Ectodermal cell (in vitro differentiated cells): ENCODE measurements around the gene KAZN. TPM values are rescaled to one million over a fixed set of nuclear protein-coding genes. Genes with fewer than 3 reads are reported as not detected.

ENCODE experiments used
- H3K27ac ChIP-seq: 2 replicates; pipeline ENCODE4 v1.7.0; 2013; ENCODE audit warnings: mild to moderate bottlenecking, low read depth, low read length; ENCODE audit not compliant: insufficient read depth, poor library complexity, severe bottlenecking
- H3K27me3 ChIP-seq: 2 replicates; pipeline ENCODE4 v1.7.0; 2013; ENCODE audit warnings: mild to moderate bottlenecking, low read length; ENCODE audit not compliant: insufficient read depth, control insufficient read depth, poor library complexity, severe bottlenecking
- H3K36me3 ChIP-seq: one replicate; pipeline ENCODE4 v1.7.0; 2013; ENCODE audit warnings: low read length; ENCODE audit not compliant: control insufficient read depth, insufficient read depth
- H3K4me1 ChIP-seq: one replicate; pipeline ENCODE4 v1.7.0; 2013; ENCODE audit warnings: low read length; ENCODE audit not compliant: control insufficient read depth, insufficient read depth
- H3K4me3 ChIP-seq: 2 replicates; pipeline ENCODE4 v1.7.0; 2013; ENCODE audit warnings: low read depth, low read length, control low read depth; ENCODE audit not compliant: insufficient read depth
- H3K9me3 ChIP-seq: 2 replicates; pipeline ENCODE4 v1.7.0; 2013; ENCODE audit warnings: mild to moderate bottlenecking, low read length, moderate library complexity; ENCODE audit not compliant: control insufficient read depth
- WGBS, 2 experiments: methylation state at CpG; one replicate each; pipeline ENCODE4 v1.1.7; 2013; ENCODE audit warnings: missing lambda C conversion rate in 2 of 2; 5-methylcytosine and 5-hydroxymethylcytosine counted together
- polyA plus RNA-seq, 4 experiments: library from polyadenylated mRNA; stranded (reverse); fragments of 50-300 nt; gene quantifications; one replicate each; pipeline ENCODE4 v1.2.3, GENCODE V29; 2013

KAZN gene
- 16.8 TPM for polyA plus RNA-seq (2013, experiment 1 of 4)
- 14.1 TPM for polyA plus RNA-seq (2013, experiment 2 of 4)
- polyA plus RNA-seq (2013, experiment 3 of 4) = 12.3 TPM
- 14.8 TPM for polyA plus RNA-seq (2013, experiment 4 of 4)

DNA sequence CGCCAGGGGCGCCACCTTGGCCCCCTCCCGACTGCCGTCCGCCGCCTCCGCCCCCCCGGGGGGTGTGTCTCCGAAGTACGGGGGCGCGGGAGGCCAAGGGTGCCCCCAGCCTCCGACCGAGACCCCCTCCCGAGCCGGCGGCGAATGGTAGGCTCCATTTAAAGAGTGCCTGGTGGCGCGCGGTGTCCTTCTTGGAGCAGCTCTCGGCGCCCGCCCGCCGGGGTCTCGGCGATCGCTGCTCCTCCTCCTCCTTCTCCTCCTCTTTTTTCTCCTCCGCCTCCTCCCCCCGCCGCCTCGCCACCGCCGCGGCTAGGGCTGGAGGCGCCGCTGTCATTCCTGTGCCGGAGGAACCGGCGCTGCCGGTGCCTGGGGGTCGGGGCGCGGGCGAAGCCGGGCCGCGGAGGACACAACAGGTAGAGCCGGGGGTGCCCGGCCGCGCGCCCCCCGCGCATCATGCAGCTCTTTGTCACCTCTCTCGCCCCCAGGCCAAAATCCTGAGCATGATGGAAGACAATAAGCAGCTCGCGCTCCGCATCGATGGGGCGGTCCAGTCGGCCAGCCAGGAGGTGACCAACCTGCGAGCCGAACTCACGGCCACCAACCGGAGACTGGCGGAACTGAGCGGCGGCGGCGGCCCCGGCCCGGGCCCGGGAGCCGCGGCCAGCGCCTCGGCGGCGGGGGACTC lies at the start of gene KAZN:
KAZN (plus strand) TSS at position 188 of the 685 bp plus-strand sequence.
- Histone ChIP-seq H3K4me3 (peak within 1 kb of the TSS; percentile 74), H3K27ac (peak within 1 kb of the TSS; percentile 94), H3K36me3 (no peaks in the 10 kb centered on the region), H3K4me1 (peaks cover 36% of the 10 kb centered on the region), H3K9me3 (no peaks in the 10 kb centered on the region), H3K27me3 (no peaks in the 10 kb centered on the region)
- WGBS, 2 experiments = 0% methylated on average over 81 of the region's 81 CpGs

- Histone ChIP-seq H3K9me3 (no peaks in the 10 kb centered on the region), H3K4me3 (no peak overlapping the region), H3K27ac (no peak overlapping the region), H3K4me1 (no peaks in the 10 kb centered on the region), H3K36me3 (no peaks in the 10 kb centered on the region), H3K27me3 (no peaks in the 10 kb centered on the region)
- 74 to 83% methylated on average over 3 of the region's 3 CpGs for WGBS, 2 experiments
These were observed 48.4 kb upstream of the KAZN start for GRCh38 chr1:14549897-14550620.

DNA sequence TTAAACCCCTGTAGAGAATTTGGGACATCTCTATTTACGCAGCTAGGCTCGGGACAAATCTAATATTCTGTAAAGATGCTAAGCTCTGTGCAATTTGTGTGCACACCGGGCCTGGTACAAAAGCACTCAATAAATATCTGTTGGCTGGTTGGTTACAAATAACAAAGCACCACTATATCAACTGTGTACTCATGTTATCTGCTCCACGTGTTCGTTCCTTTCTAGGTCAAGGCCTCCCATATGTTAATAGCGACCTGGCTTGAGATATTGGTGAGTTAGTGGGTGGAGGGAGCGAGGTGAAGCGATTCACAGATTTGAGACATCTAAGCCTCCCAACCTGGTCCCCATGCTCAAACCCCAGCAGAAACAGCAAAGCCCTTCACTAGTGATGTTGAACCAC lies 47.1 kb upstream of the KAZN start:
- no peak overlapping the region for H3K27ac ChIP-seq
- WGBS, 2 experiments = 89 to 96% methylated on average over 7 to 8 of the region's 8 CpGs
- H3K9me3 ChIP-seq = no peaks in the 10 kb centered on the region
- H3K36me3 ChIP-seq = no peaks in the 10 kb centered on the region
- no peaks in the 10 kb centered on the region for H3K4me1 ChIP-seq
- H3K27me3 ChIP-seq = no peaks in the 10 kb centered on the region
- H3K4me3 ChIP-seq = no peak overlapping the region

DNA sequence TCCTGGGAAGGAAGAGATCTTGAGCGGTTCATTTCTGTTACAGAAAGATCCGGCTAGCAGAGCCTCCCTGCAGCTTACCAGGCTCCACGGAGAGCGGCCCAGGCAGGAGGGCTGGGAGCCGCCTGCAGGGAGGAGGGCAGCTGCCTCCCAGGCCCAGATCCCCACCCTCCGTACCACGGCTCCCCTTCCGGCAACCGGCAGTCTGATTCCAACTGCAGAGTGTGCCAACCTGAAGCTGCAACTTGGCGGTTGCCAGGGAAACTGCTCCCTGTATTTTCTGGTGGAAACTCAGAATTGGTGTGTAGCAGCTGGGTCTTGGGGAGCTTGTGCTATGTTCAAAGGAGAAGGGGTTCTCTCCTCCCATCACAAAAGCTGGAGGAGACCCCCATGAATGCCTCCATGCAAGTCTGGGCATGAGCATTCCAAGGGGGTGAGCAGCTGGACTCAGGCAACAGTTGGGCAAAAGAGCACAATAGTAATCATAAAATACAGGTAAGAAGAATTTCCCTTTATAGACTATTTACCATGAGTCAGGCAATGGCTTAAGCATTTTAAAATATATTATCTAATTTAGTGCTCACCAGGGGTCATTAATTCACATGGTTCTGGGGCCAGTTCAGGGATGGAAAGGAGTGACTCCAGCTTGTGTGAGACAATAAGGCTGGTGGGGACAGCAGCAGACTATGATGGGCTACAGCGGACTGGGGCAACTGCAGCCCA lies 46.1 kb upstream of the KAZN start:
- Histone ChIP-seq H3K9me3 (no peaks in the 10 kb centered on the region), H3K4me1 (no peaks in the 10 kb centered on the region), H3K27ac (no peak overlapping the region), H3K36me3 (no peaks in the 10 kb centered on the region), H3K27me3 (no peaks in the 10 kb centered on the region), H3K4me3 (no peak overlapping the region)
- 65 to 73% methylated on average over 11 of the region's 11 CpGs for WGBS, 2 experiments

DNA sequence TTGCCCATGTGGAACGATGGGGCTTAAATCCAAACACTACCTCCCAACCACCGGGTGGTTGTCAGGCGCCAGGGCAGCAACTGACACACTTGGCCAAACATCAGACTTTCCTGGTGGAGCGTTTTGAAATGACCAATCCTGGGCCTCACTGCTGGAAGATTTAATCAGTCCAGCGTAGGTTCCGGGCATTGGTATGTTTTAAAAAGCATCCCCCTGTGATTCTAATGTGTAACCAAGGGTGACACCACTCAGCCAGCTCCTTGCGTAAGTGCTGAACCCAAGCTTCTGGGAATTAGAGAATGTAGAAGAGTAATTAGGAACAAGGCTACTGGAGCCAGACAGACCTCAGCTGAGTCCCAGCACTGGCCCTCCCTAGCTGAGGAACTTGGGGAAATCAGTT lies 44.8 kb upstream of the KAZN start:
- H3K4me3 ChIP-seq = no peak overlapping the region
- 92 to 95% methylated on average over 7 of the region's 7 CpGs for WGBS, 2 experiments
- no peaks in the 10 kb centered on the region for H3K36me3 ChIP-seq
- no peaks in the 10 kb centered on the region for H3K9me3 ChIP-seq
- H3K27me3 ChIP-seq = no peaks in the 10 kb centered on the region
- no peak overlapping the region for H3K27ac ChIP-seq
- H3K4me1 ChIP-seq = no peaks in the 10 kb centered on the region

- WGBS, 2 experiments = 82 to 89% methylated on average over 2 of the region's 2 CpGs
- H3K36me3 ChIP-seq = no peaks in the 10 kb centered on the region
- H3K9me3 ChIP-seq = no peaks in the 10 kb centered on the region
- no peak overlapping the region for H3K4me3 ChIP-seq
- no peaks in the 10 kb centered on the region for H3K27me3 ChIP-seq
- H3K4me1 ChIP-seq = no peaks in the 10 kb centered on the region
- H3K27ac ChIP-seq = no peak overlapping the region
These were observed 43.4 kb upstream of the KAZN start for GRCh38 chr1:14555091-14555490.

- Histone ChIP-seq H3K4me3 (no peak overlapping the region), H3K27me3 (no peaks in the 10 kb centered on the region), H3K27ac (no peak overlapping the region), H3K36me3 (no peaks in the 10 kb centered on the region), H3K9me3 (no peaks in the 10 kb centered on the region), H3K4me1 (no peaks in the 10 kb centered on the region)
- WGBS, 2 experiments = 95% methylated on average over 8 of the region's 8 CpGs
These were observed 37.3 kb upstream of the KAZN start for GRCh38 chr1:14561014-14561693.

- no peaks in the 10 kb centered on the region for H3K36me3 ChIP-seq
- H3K4me3 ChIP-seq = no peak overlapping the region
- no peaks in the 10 kb centered on the region for H3K27me3 ChIP-seq
- H3K9me3 ChIP-seq = no peaks in the 10 kb centered on the region
- WGBS, 2 experiments = 46 to 50% methylated on average over 2 of the region's 2 CpGs
- no peaks in the 10 kb centered on the region for H3K4me1 ChIP-seq
- no peak overlapping the region for H3K27ac ChIP-seq
These were observed 33.4 kb upstream of the KAZN start for GRCh38 chr1:14565090-14565489.

DNA sequence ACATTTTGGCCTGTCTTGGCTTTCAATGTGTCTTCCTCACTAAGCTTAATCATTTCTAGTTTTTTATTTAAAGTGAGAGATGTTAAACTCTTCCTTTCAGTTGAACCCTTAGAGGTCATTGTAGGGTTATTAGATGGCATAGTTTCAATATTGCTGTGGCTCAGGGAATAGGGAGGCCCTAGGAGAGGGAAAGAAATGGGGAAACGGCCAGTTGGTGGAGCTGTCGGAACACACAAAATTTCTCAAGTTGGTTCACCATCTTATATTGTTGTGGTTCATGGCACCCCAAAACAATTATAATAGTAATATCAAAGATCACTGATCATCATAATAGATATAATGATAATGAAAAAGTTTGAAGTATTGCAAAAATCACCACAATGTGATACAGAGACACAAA lies 31.4 kb upstream of the KAZN start:
- no peak overlapping the region for H3K4me3 ChIP-seq
- H3K36me3 ChIP-seq = no peaks in the 10 kb centered on the region
- WGBS, 2 experiments = 80 to 83% methylated on average over 2 of the region's 2 CpGs
- H3K27me3 ChIP-seq = no peaks in the 10 kb centered on the region
- peaks cover 2% of the 10 kb centered on the region for H3K4me1 ChIP-seq
- H3K9me3 ChIP-seq = no peaks in the 10 kb centered on the region
- no peak overlapping the region for H3K27ac ChIP-seq
